Stimulated activated CD8-positive, alpha-beta memory T cell treated with anti-CD3 and anti-CD28 coated beads, Interleukin-4, amount 100 ng/mL, for 1 hour (primary cell): ENCODE data around the gene B9D1.

Source experiments
- DNase-seq, 2 donors: peaks; one replicate each; pipeline ENCODE4 v3.0.0-alpha.2; 2020; ENCODE audit warnings: low read depth in 2 of 2, low spot score in 1 of 2

B9D1 gene, protein sequence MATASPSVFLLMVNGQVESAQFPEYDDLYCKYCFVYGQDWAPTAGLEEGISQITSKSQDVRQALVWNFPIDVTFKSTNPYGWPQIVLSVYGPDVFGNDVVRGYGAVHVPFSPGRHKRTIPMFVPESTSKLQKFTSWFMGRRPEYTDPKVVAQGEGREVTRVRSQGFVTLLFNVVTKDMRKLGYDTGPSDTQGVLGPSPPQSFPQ

DNA sequence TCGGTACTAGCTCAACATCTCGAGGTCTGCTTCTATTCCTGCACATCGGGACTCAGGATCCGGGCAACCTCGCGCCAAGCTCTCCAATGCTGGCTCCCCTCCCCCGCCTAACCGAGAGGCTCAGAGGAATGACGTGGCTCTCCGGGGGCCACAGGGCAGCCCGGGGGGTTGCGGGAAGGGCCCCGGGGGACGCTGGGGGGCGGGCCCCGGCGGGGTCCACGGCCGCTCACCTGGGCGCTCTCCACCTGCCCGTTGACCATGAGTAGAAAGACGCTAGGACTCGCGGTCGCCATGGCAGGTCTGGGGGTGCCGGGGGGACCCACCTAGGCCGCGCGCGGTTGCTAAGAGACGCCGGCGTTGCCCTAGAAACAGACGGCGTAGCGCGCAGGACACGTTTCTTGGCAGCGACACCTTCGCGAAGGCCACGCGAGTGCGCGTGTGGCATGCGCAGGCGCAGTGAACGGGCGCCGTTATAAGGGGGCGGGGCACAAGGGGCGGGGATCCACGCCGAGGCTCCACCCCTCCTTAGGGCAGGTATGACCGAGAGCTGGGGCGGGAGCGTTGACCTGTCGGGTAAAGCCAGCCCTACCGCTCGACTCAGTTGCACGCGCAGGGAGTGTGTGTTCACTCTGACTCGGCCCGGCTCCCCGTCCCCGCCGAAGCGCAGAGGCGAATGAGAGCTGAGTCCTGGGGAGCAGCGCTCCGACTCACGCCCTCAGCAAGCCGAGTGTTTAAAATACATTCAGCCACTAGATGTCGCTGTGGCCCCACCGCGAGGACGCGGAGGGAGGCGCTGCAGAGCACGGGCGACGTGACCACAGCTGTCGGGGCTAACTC lies at the start of gene B9D1:
Gene B9D1 (minus strand): TSS at position 447 of the 837 bp plus-strand sequence. CDS start 154 bp downstream, at position 293.
- DNase-seq = peak; percentile 90

DNA sequence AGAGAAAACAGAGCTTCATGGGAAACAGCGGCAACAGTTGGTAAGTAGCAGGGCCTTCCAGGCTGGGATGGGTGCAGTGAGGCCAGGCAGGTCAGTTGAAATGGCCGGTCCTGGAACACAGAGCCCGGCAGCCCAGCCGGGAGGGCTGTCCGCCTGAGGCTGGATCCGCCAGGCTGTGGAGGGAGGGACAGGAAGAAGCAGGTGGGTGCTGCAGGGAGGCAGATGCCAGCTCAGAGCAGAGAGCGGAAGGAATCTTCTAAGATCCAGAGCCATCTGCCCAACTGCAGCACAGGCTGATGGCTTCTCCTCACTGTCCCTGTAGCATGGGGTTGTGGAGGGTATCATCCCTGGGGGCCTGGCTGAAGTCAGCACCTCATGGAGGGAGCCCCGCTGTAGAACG lies 49.1 kb upstream of the B9D1 start:
- no peak for DNase-seq

DNA sequence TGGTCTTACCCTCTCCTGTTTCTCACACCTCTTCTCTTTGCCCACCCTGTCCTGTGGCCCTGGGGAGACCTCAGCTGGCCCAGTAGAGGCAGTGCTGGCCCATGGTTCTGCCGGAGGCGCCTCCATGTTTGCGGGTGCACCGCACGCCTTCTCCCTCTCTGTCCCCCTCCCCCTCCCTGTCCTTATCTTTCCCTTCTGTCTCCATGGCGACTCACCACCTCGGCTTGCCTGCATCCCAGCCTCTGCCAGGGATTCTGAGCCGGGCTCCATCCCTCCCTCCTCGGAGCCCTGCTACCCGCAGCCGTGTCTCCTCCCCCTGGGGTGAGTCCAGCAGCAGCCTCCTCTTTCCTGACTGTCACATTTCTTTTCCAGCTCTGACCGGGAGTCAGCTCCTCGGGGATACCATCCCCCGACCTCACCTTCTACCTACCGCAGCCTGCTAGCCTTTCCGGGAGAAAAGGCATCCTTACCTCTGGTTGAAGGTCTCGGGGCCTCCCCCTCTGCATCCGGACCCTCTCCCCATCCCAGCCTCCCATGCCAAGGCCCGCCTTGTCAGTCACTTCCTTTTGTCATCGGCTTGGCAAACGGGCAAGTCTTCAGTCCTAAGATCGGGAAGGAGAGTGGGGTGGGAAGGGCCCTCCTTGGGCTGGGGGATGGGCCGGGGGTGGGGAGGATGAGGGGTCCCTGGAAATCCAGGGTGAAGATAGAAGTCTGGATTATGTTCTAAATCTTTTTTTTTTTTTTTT lies 48.5 kb upstream of the B9D1 start, which contains the start of gene RNF112:
Gene RNF112 (plus strand): TSS at position 358 of the 746 bp plus-strand sequence. CDS start 177 bp downstream, at position 535.
- DNase-seq = no peak

DNA sequence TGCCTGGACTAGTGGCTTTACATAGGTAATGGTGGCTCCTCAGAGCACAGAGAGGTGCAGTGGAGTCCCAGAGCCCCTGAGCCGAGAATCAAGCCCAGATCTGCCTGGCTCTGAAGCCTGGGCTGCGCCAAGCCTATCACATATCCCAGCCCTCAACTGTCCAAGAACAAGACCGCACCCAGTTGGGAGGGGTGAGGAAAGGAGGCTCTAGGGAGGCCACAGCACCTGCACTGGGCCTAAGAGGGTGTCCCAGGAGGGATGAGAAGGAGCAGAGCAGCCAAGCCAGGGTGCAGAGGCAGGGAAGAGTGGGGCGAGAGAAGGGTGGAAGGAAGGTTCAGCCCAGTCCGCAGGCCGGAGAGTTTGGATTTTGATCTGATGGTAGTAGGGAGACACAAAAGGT lies 47.6 kb upstream of the B9D1 start:
- DNase-seq = no peak

DNA sequence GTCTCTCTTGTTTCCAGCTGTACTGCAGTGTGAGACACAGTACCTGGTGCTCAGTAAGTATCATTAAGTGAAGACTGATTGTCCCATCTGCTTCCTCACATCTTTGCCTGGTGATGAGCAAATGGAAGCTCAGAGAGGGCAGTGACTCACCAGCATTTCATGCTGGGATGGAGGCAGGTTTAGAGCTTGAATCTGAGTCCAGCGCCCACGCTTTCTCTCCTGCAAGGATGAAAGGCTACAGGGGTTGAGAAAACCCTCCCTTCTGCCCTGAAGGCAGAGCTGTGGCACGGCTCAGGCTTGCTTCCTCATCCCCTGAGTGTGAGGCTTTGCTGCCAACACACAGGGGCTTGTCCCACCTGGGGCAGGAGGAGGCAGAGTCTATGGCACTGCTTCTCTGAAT lies 47.0 kb upstream of the B9D1 start:
- DNase-seq = no peak

DNA sequence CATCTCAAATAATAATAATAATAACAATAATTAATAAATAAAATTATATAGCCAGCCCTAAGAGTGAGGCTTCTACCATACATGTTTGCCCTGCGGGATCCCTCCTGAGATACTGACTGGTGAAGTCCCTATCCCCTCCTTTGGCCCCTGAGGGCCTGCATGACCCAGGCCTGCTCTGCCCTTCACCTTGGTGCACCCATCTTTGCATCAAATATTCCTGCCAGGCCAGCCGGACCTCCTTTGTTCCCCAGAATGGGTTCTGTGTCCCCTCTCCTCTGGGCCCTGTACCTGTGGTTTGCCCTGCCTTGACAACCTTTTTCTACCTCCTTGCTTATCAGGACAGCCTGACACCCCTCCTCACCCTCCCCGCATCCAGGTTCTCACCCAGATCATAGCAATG lies 46.5 kb upstream of the B9D1 start:
- DNase-seq = no peak

DNA sequence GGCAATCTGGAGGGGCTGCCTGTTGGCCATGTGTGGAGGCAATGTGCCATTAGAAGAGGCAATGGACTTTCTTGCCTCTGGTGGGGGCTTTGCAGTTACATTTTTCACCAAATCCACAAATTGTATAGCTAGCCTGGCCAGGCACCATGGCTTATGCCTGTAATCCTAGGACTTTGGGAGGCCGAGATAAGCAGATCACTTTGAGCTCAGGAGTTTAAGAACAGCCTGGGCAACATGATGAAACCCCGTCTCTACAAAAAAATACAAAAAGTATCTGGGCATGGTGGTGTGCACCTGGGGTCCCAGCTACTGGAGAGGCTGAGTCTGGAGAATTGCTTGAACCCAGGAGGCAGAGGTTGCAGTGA lies 45.8 kb upstream of the B9D1 start:
- DNase-seq = no peak

DNA sequence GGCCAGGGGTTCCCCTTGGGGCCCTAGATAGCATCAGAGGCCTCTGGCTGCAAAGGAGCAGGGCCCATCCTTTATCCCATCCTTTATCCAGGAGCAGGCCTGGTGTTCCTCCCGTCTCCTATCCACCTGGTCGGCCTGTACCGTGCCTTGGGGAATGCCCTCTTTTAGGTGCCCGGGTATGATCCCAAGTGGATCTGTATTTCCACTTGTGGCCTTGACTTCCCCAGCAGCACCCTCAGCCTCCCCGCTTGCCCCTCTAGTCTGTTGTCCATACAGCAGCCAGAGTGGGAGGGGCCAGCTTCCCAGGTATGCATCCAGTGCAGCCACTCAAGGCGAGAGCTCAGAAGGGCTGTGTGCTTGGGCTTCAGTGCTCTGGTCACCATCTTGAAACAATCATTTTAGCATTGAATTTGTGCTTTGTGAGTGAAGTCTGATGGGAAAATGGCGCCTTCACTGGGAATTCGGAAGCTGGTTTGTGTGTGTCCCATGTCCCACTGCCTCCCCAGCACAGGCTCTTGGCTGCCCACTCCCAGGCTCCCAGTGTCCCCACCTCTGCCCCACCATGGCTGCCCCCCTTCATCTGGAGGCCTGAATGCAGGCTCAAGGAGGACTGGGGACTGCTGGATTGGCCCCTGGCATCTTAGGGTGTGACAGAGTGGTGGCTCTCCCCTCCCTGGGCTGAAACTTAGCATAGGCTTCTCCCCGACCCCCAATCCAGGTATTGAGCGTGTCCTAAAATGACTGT lies 45.2 kb upstream of the B9D1 start:
- no peak for DNase-seq

DNA sequence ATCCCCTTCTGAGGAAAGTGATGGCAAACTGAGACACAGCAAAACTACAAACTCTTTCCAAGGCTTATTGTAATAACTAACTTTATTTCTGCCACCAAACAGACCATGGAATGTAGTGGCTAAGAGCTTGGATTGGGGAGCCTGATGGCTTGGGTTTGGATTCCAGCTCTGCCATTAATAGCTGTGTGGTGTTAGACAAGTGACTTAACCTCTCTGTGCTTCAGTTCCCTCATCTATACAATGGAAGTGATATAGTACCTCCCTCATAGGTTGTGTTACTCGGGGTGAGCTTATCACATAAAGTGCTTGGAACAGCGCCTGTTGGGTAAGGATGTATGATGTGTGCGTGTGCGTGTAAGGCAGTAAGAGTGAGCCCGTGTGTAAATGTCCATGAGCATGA lies 42.6 kb upstream of the B9D1 start:
- DNase-seq = no peak

DNA sequence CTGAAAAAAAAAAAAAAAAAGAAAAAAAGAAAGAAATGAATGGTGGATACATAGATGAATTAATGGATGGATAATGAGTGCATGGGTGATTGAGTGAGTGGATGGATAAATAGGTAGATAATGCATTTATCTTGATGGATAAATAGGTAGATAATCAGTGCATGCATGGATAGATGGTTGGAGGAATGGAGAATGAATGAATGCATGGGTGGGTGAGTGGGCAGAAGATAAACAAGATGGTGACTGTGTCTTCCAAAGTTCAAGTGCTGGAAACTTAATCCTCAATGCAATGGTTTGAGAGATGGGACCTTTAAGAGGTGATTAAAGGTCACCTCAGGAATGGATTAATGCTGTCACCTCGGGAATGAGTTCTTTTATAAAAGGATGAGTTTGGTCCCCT lies 41.7 kb upstream of the B9D1 start:
- DNase-seq = no peak

DNA sequence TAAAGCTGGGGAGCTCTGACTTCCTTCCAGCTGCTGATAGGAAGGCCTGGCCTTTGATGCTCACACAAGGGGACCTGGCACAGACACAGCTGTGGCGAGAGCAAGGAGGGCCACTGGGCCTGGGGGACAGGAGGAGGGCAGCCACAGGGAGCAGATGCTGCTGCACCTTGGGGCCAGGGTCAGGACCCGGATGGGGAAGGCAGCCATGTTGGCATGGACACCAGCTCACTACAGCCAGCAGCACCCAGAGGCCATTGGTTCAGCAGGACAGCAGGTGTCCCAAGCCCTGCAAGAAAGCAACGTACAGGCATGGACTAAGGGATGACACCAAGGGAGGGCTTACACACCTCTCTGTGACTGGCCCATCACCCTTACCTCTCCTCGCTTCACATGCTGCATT lies 40.5 kb upstream of the B9D1 start:
- DNase-seq = no peak

DNA sequence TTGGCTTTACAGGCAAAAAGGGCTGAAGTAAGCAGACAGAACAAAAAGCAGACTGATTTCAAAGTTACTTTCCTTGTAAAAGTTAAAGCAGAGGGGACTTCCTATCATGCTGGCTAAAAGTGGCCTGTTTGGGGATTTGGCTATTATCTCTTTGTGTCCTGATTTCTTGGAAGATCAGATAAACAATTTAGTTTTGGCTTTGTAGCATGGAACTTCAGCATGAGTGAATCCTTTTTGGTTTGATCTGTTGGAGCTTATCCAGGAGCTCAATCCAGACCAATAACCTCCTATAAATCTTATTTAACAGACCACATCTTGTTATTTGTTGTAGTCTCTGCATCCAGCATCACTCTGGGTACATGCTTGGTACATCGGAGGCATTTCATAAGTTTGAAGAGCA lies 39.6 kb upstream of the B9D1 start:
- DNase-seq = no peak

DNA sequence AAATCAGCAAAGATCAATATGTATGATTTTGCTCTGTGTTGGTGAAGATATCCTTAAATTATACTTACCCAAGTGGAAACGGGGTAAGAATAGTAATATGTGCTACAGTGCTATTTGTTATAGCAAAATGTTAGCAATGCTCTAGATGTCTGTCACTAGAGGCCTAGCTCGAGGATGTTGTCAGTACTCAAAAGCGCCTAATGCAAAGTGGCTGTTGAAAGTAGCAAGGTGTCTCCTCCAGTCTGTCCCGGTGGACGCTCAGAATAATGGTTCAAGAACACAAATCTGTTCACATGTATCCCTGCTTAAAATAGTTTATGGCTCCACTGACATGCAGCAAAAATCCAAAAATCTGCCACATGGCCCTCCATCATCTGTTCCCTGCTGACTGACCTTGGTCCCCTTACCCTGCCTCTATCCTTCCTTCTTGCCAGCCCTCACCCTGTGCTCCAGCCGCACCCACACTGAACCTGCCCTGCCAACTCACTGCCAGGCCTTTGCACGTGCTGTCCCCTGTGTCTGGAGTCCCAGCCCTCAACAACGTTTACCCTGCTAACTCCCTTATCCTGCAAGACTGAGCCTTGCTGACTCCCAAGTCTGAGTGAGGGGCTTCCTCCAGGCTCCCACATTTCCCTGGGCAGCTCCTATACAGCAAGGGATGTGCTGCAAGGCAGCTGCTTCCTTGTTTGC lies 38.9 kb upstream of the B9D1 start:
- no peak for DNase-seq

DNA sequence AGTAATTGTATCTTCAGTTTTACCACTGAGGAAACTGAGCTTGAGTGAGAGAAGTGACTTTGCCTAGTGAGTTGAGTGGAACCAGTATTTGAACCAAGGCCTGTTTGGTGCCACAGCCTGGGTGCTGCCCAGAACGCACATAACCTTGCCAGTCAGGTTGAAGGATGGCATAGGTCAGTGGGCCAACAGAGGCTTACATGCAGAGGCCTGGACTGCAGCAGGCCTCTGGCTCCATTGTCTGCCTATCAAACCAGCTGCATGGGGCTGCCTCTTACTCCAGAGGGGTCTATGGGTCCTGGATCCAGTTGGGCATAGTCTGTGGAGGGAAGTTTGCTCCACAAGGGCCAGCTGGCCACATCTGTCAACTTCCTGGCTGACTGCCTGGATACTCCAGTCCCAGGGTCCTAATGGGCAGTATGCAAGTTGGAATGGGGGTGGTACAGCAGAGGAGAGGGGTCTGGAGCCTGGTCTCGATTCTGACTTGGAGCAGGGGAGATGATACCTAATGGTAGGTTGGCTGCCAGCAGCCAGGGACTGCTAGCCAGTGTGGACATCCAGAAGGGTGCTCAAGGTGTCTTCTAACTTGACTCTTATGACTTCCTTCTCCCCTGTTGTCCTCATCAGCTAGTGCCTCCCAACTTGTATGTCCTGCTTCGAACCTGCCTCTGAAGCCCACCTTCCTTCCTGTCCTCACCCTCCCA lies 37.4 kb upstream of the B9D1 start:
- DNase-seq = no peak

DNA sequence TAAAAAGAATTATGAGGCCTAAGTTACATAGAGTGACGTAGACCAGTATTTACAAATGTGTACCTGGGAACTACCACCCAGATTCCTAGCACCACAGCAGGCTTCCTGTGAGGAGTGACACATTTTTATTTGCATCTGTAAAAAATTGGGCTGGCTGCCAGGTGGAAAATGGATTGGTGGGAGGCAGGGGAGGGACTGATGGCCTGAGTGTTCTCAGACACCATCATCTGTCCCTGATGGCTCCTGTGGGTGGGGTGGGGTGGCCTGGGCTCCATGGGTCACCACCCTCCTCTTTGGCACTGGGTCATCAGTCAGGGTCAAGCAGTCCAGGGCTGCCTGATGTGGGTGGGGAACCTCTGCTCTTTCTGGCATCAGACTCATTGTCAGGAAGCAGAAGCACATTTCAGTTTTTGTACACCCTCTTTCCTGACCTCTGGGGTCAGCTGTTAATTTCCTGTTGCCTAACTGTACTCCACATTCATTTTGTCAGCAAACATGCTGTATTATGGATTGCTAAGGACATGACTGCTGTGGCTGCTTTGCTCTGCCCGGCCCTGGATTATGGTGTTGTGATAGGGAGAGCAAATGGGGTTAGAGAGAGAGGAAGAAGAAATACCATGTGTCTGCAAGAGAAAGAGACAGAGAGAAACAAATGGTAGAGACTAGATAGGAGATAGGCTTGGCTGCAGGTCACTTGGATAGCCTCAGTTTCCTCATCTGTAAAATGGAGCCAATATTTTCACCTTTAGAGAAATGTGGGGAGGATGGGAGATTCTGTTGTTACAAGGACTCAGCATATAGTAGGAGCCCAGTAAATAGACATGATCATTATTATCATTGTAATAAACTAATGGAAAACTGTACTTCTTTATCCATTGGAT lies 36.0 kb upstream of the B9D1 start:
- no peak for DNase-seq

DNA sequence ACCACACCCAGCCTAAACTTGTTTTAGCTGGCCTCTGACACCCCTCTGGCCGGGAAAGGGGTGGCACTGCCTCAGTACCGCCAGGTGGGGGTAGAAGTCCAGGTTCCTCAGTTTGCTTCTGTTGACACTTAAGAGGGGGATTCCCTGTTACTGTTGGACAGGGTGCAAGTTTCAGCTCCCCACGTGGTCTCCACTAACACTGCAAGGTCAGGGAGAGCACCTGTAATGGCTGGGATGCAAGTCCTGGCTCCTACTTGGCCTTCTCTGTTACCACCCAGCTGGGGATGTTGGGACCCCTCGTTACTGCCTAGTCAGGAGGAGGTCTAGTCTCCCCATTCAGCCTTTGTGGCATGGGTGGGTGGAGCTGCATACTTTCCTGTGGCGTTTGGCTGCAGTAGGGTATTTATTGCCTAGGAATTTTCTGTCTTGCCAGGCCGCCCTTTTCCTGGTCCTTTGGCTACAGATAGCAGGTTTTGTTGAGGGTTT lies 35.1 kb upstream of the B9D1 start:
- DNase-seq = no peak

DNA sequence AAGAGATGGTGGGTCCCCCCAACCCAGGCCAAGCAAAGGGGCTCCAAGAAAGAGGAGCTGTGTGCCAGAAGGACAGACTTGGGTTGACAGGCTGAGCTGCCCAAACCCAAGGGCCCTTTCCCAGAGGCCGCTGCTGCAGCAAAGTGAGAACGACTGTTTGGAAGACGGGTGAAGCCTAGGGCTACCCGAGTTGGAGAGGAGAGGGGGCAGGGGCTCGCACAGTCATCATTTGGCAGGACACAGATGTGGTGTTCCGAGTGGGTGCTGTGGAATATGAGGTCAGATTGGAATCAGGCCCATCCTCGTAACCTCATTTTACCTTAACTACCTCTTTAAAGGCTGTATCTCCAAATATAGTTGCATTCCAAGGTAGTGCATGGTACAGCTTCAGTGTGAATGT lies 29.8 kb upstream of the B9D1 start:
- no peak for DNase-seq

DNA sequence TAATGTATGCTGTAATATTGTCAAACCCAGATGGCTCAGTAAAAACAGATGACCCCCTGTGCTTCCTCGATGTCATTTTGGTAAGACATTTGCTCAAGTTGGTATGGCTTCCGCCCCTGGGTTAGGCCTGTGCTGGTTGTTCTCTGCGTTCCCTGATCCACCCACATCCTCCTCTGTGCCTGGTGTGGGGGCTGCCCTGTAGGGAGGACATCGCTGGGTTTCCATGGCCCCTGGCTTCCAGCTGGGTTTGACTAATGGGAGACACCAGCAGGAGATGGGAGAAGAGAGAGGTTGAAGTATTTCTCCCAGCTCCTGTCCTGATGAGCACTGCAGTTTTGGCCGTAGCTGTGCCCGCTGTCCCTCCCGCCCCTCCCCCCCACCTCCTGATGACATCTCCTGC lies 28.9 kb upstream of the B9D1 start:
- no peak for DNase-seq

DNA sequence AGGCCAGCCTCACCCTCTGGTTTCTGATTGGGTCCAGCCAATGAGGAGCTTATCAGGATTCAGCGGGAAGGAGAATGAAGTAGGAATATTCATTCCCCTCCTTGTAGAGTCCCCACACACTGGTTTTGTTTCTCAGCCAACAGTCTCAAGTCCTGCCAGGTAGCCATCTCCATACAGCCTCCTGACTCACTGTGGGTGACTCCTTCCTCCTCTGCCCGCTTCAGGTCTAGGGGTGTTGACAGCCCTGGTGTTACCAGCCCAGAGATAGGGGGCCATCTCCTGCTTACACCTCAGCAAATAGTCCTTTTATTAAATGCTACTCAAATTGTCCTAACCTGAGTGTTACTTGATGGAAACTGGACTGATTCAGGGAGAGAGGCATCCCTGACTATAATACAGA lies 28.4 kb upstream of the B9D1 start:
- DNase-seq = no peak
